SKM-1 treated with dmso at 0.1 percent for 144 hours (cell line): ENCODE results near the gene CLDN6.

ENCODE experiments used
- DNase-seq: peaks from one replicate; lab custom pipeline; 2025; ENCODE audit not compliant: unreplicated experiment; lab: John Stamatoyannopoulos, UW

The CLDN6 gene

GRCh38 chr16:3028716-3029319, 10.8 kb upstream of the CLDN6 start:
- no peak for DNase-seq

- peak; percentile 62 for DNase-seq
Measured at GRCh38 chr16:3027983-3028715, 10.2 kb upstream of the CLDN6 start.

- DNase-seq = no peak
Measured at GRCh38 chr16:3027489-3027795, 9.5 kb upstream of the CLDN6 start.

GRCh38 chr16:3026609-3027488, 8.9 kb upstream of the CLDN6 start:
- no peak for DNase-seq

GRCh38 chr16:3026003-3026378, 8.0 kb upstream of the CLDN6 start:
- DNase-seq = no peak

GRCh38 chr16:3025032-3026002, 7.3 kb upstream of the CLDN6 start:
- no peak for DNase-seq

GRCh38 chr16:3023669-3024478, 5.9 kb upstream of the CLDN6 start, which contains the start of the genes HCFC1R1 and THOC6:
HCFC1R1 (minus strand) TSS chr16:3023942; CDS start chr16:3023941, 1 bp downstream.
THOC6 (plus strand) TSS chr16:3024035; CDS start chr16:3024327, 292 bp downstream.
- DNase-seq = peak; percentile 97

- no peak for DNase-seq
Measured at GRCh38 chr16:3023415-3023668, 5.4 kb upstream of the CLDN6 start.

- no peak for DNase-seq
Measured at GRCh38 chr16:3022684-3023414, 4.9 kb upstream of the CLDN6 start.

GRCh38 chr16:3022208-3022683, 4.3 kb upstream of the CLDN6 start:
- peak; percentile 49 for DNase-seq

GRCh38 chr16:3021449-3022207, 3.6 kb upstream of the CLDN6 start:
- DNase-seq = peak; percentile 73

GRCh38 chr16:3020604-3021448, 2.8 kb upstream of the CLDN6 start:
- DNase-seq = peak; percentile 35

- peak; percentile 70 for DNase-seq
Measured at GRCh38 chr16:3020247-3020603, 2.2 kb upstream of the CLDN6 start, which contains the start of gene TNFRSF12A. TNFRSF12A (plus strand) TSS chr16:3020368; CDS start chr16:3020398, 30 bp downstream.

GRCh38 chr16:3019594-3020246, 1.7 kb upstream of the CLDN6 start:
- no peak for DNase-seq

GRCh38 chr16:3017344-3017743, 639 bp downstream of the CLDN6 start:
- no peak for DNase-seq

GRCh38 chr16:3015865-3016521, 2.0 kb downstream of the CLDN6 start:
- no peak for DNase-seq

GRCh38 chr16:3014971-3015370, 3.0 kb downstream of the CLDN6 start:
- DNase-seq = no peak
